ENCODE measurements around the gene PSME3.
"Not testable (repeated sequence)": the region's sequence is repeated elsewhere in the genome, so short reads cannot be mapped to it uniquely, and the experiment has no call there.

Gene PSME3

GRCh38 chr17:42878924-42879595 lies 45.9 kb downstream of the PSME3 start:
- no peak for DNase-seq

- no peak for DNase-seq
Observed at GRCh38 chr17:42879596-42879985, 46.4 kb downstream of the PSME3 start.

GRCh38 chr17:42880776-42881310 lies 47.6 kb downstream of the PSME3 start:
- DNase-seq = no peak

GRCh38 chr17:42881706-42882105 lies 48.5 kb downstream of the PSME3 start:
- not testable (repeated sequence) for DNase-seq

GRCh38 chr17:42882166-42882565 lies 49.0 kb downstream of the PSME3 start:
- no peak for DNase-seq

GRCh38 chr17:42883802-42884558 lies 50.8 kb downstream of the PSME3 start:
- DNase-seq = no peak

- not testable (repeated sequence) for DNase-seq
Observed at GRCh38 chr17:42885806-42886205, 52.6 kb downstream of the PSME3 start.

- no peak for DNase-seq
Observed at GRCh38 chr17:42886283-42887176, 53.3 kb downstream of the PSME3 start.

GRCh38 chr17:42889809-42890208 lies 56.6 kb downstream of the PSME3 start:
- no peak for DNase-seq

- no peak for DNase-seq
Observed at GRCh38 chr17:42891539-42892152, 58.4 kb downstream of the PSME3 start.

- DNase-seq = no peak
Observed at GRCh38 chr17:42893359-42893758, 60.2 kb downstream of the PSME3 start.

All from stimulated activated CD4-positive, alpha-beta T cell treated with anti-CD3 and anti-CD28 coated beads, Interleukin-15, amount 100 ng/mL, for 24 hours (primary cell).